Glomerular visceral epithelial cell (primary cell): ENCODE measurements around the gene HIP1R.
A peak's percentile ranks its signal among the peaks of the same experiment; 100 is the strongest.

ENCODE experiments used
- DNase-seq: peaks from one replicate; pipeline ENCODE4 v3.0.0-alpha.2; 2016; ENCODE audit errors: extremely low spot score

The HIP1R gene

GRCh38 chr12:122847921-122848421 is 12.7 kb downstream of the HIP1R start:
- DNase-seq: no peak

GRCh38 chr12:122848471-122849351 is 13.5 kb downstream of the HIP1R start:
- no peak for DNase-seq

- DNase-seq: no peak
Observed at GRCh38 chr12:122849352-122850047, 14.2 kb downstream of the HIP1R start.

GRCh38 chr12:122850048-122850445 is 14.8 kb downstream of the HIP1R start:
- DNase-seq: no peak

- DNase-seq: peak; percentile 58
Observed at GRCh38 chr12:122850695-122851350, 15.6 kb downstream of the HIP1R start.

- peak; percentile 78 for DNase-seq
Observed at GRCh38 chr12:122851820-122852219, 16.6 kb downstream of the HIP1R start.

- no peak for DNase-seq
Observed at GRCh38 chr12:122852336-122853275, 17.3 kb downstream of the HIP1R start.

- no peak for DNase-seq
Observed at GRCh38 chr12:122853582-122854245, 18.5 kb downstream of the HIP1R start.

- no peak for DNase-seq
Observed at GRCh38 chr12:122854554-122854953, 19.3 kb downstream of the HIP1R start.

GRCh38 chr12:122855071-122855829 is 20.0 kb downstream of the HIP1R start:
- DNase-seq: no peak

GRCh38 chr12:122855928-122856831 is 20.9 kb downstream of the HIP1R start:
- DNase-seq: no peak

- no peak for DNase-seq
Observed at GRCh38 chr12:122856999-122857671, 21.9 kb downstream of the HIP1R start.

GRCh38 chr12:122858171-122858570 is 22.9 kb downstream of the HIP1R start:
- no peak for DNase-seq

- no peak for DNase-seq
Observed at GRCh38 chr12:122858591-122859302, 23.5 kb downstream of the HIP1R start.

GRCh38 chr12:122859303-122860039 is 24.2 kb downstream of the HIP1R start:
- no peak for DNase-seq

- peak; percentile 78 for DNase-seq
Observed at GRCh38 chr12:122860040-122860853, 25.0 kb downstream of the HIP1R start.
